Measurements from ENCODE around the gene PPM1N. TPM values are rescaled to one million over a fixed set of nuclear protein-coding genes. Genes with fewer than 3 reads are reported as not detected.
A peak's percentile ranks its signal among the peaks of the same experiment; 100 is the strongest.

Gene PPM1N
- total RNA-seq, 1 donor from 2014 or later, result not detected

DNA sequence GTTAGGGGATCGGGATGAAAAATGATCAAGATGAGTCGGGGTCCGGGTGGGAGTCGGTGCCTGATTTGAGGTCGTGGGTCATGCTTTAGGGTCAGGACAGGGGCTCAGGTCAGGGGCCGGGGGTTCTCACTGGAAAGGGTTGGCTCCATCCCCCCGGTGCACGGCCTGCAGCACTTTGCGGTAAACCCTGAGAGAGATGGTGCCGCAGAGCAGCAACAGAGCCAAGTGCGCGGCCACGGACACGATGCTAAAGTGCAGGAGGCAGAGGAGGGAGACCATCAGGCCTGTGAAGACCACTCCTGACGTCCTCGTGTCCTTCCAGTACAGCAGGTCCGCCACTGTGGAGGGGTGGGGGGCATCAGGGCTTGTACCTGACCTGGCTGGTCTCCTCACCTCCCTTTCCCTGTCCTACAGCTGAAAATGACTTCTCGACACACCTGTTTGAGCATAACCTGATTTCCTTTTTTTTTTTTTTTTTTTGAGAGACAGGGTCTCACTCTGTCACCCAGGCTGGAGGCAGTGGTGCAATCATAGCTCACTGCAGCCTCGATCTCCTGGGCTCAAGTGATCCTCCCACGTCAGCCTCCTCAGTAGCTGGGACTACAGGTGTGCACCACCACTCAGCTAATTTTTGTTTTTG is 8.9 kb upstream of the PPM1N start:
- DNase-seq (ENCODE audit: low read depth in 2 of 2), result no peak

DNA sequence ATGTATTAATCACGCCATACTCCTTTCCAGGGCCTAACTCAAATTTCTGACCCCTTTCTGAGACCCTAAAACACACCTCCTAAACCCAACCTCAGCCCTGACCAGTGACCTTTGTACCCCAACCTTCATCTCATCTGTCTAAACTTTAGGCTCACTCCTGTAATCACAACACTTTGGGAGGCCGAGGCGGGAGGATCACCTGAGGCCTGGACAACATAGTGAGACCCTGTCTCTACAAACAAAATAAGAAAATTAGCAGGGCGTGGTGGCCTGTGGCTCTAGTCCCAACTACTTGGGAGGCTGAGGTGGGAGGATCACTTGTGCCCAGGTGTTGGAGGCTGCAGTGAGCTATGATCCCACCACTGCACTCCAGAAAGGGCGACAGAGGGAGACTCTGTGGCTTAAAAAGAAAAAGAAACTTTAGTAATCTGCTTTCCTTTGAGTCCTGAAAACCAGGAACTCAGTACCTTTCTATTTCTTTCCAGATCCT is 6.1 kb upstream of the PPM1N start:
- no peak for DNase-seq (ENCODE audit: low read depth in 2 of 2)

DNA sequence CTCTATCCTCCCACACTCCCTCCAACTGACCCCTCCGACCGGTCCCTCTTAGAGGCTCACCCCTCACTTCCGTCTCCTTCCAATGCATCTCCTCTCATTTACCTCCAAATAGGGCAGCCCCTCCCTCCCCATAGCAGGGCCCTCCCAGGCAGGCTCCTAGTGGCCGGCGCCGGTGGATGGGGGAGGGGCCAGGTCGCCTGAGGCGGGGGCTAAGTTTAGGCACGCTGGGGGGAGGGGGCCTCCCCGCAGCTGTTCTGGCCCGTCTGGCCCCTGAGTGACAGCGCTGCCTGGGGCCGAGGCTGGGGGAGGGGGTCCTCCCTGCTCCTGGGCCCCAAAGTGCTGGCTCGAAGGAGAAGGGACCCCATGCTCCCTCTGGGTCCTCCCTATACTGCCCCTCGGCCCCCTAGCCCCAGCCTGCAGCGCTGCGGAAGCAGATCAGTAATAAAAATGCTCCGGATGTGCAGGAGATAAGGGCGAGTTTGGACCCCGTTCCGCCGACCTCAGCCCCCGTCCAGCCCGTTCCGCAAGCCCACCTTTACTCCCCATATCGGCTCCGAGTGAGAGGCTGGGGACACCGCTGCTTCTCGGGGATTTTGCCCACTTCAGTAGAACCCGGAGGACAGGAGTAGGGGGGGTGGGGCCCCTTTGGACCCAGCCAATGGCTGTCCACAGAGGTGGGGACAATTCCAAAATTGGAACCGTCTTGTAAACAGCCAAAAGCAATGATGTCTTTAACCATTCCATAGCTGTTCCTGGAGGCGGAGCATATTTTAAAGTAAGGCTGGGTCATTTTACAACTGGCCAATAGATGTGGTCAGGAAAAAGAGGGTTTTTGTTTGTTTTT is 5.4 kb upstream of the PPM1N start:
- peak; percentile 40 to 70 for DNase-seq (ENCODE audit: low read depth in 2 of 2)

DNA sequence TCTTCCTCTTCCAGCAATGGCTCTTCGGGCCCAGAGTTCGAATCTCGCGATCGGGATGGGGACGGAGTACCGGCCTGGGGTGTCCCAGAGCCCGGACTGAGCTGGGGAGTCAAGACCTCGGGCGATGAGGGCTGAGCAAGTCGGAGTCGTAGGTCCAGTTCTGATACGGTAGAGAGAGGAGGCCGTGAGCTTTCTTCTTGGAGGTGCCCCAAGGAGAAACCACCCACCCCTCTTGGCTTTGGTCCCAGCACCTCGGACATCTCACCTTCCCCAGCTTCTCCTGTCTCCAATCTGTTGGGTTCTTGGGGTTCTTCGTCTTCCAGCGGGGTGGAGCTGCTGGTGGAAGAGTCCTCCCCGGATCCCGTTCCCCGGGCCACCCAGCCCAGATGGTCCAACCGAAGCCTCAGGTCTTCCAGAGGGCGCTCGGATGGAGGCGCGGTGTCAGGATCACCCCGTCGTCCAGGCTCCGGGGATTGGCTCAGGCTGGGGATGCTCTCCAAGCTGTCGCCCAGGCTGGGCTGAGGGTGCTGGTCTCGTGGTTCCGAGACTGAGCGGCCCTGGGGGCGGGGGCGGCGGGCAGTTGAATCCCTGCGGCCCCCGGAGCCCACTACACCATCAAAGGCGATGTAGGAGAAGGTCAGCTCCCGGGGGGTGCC is 3.9 kb upstream of the PPM1N start:
- DNase-seq (ENCODE audit: low read depth in 2 of 2), result no peak

DNA sequence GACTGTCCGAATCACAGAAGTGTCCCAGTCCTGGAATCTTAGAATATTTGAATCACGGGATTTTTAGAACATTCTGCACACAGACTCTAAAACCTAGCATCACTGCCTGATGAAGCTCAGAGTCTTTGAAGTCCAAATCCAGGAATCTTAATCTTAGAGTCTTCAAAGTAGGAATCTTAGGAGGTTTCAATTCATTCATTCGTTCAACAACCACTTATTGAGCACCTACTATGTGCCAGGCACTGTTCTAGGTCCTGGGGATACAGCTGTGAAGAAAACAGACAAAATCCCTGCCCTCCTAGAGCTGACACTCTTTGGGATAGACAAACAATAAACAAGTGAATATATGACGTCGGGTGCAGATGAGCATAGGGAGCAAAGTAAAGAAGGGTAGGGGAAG is 3.1 kb upstream of the PPM1N start:
- DNase-seq (ENCODE audit: low read depth in 2 of 2), result no peak

DNA sequence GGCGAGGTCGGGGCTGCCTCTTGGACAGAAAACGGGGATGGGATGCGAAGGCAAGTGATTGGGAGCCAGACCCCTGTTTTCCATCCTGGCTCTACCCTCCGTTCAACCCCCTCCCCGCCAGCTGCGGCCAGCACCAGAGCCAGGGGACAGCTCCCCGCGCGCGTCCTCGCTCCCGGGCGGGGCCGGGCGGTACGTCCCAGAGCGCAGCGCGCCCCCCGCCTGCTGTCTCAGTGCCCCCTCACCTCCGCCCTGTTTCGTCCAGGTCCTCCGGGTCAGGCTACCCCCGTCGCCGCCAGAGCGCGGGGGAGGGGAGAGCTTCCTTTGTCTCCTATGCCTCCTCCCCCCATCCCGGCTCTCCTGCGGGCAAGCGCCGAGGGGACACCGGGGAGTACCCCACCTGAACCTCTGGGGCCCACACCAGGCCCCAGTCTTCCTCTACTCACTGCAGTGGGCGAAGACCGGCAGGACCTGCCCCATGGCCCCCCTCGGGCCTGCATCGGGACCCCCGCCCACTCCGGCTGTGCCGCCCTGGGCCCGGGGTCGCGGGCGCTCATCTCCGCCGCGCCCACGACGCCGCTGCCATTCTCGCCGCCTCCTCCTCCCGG is 1.8 kb upstream of the PPM1N start:
- DNase-seq (ENCODE audit: low read depth in 2 of 2), result peak; percentile 39 to 51

DNA sequence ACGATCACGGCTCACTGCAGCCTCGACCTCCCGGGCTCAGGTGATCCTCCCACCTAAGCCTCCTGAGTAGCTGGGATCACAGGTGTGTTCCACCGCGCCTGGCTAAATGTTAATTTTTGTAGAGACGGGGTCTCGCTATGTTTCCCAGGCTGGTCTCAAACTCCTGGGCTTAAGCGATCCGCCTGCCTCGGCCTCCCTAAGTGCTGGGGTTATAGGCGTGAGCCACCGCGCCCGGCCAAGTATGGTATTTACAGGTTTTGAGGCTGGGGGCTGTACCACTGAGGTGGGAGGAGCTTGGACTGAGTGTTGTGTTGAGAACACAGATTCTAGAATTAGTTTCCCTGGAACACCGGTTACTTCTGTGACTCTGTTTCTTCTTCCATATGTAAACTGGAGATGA is 452 bp upstream of the PPM1N start:
- DNase-seq (ENCODE audit: low read depth in 2 of 2), result no peak

DNA sequence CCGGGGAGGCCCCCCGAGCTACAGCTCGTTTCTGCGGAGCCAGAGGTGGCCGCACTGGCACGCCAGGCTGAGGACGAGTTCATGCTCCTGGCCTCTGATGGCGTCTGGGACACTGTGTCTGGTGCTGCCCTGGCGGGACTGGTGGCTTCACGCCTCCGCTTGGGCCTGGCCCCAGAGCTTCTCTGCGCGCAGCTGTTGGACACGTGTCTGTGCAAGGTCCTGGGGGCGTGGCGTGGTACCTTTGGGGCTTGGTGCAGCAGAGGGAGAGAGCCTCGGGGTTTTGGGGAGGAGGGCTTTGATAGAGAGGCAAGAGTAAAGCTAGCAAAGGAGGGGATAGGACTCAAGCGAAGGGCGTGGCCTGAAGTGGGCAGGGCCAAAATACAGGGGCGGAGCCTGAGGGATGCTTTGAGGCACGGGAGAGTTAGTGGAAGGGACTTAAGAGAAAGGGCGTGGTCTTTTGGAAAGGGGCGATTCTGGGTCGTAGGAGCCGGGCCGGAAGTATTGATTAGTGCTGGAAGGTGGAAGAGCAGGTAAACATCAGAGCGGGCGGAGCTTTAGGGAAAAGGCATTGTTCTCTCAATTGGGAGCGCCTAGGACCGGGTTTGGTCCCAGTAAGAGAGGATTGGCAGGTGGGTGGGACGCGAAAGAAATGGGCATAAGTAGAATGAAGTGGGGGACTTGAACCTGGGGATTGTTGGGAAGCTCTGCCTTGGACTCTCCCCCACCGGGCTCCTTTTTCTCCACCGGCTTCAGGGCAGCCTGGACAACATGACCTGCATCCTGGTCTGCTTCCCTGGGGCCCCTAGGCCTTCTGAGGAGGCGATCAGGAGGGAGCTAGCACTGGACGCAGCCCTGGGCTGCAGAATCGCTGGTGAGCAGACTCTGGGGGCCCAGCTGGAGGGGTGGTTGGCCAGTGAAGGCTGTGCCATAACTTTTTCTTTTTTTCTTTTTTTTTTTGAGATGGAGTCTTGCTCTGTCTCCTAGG is 1.2 kb downstream of the PPM1N start:
- DNase-seq (ENCODE audit: low read depth in 2 of 2), result peak in 1 of 2 donors; percentile 36

DNA sequence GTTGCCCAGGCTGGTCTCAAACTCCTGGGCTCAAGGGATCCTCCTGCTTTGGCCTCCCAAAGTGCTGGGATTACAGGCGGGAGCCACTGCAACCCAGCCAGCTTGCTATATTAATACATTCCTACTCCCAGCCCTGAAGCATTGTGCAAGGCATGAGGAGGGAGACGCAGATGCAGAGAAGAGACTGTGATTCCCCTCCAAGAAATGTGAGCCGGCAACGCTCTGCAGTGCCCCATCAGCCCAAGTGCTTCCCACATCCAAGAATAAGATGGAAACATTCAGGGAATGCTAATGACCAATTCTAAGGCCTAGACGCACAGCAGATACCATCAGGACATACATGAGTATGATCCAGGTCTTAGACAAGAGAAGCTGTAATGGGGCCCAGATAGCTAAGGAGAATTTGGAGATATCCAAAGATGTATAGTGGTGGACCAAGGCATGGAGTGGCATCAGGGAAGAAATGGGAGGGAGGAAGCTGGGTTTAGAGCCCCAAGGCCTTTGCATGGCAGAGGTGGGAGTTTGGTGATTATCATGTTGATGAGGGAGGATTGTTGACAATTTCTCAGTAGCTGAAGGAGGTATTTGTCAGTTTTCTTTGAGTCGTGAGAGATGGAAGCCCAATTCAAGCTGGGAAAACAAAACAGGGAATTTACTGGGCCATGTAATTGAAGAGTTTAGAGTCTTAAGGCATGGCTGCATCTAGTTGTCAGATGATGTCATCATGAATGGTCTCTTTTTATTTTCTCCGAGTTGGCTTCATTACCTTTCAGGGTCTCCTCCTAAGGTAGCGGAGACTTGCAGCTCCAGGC is 2.9 kb downstream of the PPM1N start:
- DNase-seq (ENCODE audit: low read depth in 2 of 2), result no peak

DNA sequence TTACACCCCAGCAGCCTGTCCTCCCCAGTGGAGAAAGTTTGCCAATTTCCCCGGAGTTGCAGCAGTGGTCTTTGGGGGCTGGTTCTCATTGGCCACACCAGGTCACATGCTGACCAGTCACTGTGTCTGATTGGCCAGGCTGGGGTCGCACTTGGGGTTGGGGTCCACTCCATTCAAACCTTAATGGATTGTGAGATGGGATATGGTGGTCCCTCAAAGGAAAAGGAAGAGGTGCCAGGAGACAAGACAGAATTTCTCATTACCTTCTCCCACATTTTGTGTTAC is 3.4 kb downstream of the PPM1N start:
- DNase-seq (ENCODE audit: low read depth in 2 of 2), result no peak

DNA sequence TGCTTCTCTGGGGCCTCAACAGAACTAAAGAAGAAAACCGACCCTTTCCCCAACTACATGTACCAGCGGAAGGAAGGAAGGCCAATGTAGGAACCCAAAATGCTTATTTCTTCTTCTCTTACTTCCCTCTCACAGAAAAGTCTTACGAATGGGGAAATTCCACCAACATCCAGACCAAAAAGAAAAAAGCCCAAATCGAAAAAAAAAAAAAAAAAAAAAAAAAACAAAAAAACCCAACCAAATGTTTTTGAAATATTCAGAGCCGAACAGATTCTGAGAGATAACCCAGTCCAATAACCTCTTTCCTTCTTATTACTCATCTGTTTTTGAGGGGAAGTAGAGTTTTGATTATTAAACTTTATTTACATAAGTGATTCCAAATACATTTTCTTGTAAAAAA is 3.9 kb downstream of the PPM1N start:
- no peak for DNase-seq (ENCODE audit: low read depth in 2 of 2)

DNA sequence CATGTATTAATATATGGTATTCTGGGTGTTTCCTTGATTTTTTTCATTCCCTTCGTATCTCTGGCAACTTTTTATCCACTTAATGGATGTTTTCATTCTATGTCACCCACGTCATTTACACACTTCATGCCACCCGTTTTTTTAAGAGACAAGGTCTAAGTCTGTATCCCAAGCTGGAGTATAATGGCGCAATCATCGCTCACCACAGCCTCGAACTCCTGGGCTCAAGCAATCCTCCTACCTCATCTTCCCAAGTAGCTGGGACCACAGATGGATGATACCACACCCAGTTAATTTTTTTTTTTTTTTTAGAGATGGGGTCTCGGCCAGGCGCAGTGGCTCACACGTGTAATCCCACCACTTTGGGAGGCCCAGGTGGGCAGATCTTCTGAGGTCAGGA is 5.7 kb downstream of the PPM1N start:
- no peak for DNase-seq (ENCODE audit: low read depth in 2 of 2)

DNA sequence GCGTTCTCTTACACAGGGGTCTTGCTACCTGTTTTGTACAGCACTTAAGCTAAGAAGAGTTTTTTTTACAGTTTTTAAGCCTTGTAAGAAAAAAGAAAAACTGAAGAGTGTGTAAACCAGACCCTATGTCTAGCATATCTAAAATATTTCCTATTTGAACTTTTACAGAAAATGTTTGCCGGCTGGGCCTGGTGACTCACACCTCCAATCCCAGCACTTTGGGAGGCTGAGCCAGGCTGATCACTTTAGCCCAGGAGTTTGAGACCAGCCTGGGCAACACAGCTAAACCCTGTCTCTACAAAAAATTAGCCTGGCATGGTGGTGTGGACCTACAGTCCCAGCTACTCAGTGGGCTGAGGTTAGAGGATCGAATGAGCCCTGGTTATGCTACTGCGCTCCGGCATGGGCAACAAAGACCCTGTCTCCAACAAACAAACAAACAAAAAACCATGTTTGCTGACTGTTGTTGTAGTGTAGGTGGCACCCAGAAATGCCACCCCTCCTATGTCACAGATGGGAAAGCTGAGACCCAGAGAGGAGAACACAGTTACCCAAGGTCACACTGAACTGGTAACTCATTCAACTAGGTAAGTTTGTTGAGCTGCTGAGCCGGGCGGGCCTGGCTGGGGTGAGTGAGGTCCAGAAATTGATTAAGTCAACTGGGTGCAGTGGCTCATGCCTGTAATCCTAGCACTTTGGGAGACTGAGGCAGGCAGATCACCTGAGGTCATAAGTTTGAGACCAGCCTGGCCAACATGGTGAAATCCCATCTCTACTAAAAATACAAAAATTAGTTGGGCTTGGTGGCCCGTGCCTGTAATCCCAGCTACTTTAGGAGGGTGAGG is 7.1 kb downstream of the PPM1N start:
- no peak for DNase-seq (ENCODE audit: low read depth in 2 of 2)

DNA sequence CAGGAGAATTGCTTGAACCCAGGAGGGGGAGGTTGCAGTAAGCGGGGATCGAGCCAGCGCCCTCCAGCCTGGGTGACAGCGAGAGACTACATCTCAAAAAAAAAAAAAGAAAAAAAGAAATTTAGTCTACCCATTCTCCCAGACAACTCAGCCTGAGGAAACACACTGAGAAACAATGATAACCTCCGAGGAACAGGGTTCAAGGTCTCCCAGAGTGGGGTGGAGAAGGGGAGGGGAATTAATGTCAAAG is 7.7 kb downstream of the PPM1N start:
- DNase-seq (ENCODE audit: low read depth in 2 of 2), result no peak

DNA sequence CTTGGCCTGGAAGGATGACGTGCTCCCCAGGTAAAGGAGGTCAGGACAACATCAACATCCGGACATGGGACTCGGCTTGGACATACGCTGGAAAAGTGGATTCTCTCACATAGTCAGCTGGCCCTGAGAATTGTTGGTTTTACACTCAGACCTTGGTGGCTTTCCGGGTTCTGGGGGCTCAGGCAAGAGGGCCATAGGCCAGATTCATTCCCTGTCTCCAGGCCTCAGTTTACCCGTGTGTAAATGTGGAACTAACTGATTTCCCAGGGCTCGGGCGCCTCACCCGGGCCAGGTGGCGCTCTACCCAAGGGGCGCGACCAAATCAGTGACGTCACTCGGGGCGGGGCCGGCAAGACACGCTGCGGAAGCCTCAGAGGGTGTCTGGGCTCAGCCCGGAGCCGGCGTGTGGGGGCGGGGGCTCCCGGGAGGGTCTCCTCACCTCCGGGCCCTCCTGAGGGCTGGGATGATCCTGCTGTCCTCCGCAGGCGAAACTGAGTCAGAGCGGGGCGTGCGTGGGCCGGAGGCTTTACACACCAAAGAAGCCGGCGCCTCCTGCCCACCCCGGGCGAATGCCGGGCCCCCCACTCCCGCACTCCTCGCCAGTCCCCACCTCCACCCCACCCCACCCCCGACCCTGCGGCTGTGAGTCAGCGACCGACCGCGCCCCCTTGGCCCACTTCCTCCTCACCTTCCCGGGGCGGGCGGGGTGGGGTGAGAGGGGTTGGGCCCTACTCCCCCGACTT is 8.2 kb downstream of the PPM1N start:
- peak; percentile 89 to 91 for DNase-seq (ENCODE audit: low read depth in 2 of 2)

DNA sequence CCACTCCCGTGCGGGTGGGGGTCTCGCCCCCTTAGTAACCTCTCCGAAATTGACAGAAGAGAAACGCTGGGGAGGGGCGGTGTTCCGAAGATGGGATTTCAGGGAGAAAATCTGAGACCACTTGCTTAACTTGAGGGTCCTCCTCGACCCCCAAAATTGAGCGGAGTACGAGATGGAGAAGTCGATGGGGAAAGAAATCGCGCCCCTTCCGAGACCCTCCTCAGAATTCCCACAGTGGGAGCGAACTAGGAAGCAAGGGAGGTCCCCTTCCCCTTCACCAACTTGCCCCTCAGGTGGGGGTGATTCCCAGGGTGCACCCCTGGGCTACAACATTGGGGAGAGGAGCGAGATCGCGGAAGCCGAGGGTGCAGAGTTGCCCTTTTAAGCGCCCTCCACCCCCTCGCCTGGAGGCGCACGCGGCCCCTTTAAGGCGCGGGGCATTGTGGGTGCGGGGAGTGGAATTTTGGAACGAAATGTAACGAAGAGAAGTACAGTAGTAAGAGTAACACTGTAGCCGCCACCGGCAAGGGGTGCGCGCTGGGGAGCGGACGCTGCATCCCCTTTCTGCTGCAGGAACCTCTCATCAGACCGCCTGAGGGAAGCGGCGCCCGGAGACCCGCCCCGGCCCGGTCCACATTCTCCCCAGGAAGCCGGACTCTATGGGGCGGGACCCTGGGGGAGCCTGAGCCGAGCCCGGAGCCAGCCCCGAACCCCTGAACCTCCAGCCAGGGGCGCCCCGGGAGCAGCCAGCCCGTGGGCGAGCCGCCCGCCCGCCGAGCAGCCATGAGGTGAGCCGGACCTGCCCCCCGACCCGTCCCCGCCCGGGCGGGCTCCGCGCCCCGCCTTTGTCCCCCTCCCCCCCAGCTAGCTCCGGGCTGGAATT is 9.0 kb downstream of the PPM1N start, which contains the start of gene VASP:
TSS of gene VASP (plus strand) at position 491 of the 883 bp plus-strand sequence. CDS start at position 784, 293 bp downstream.
- DNase-seq (ENCODE audit: low read depth in 2 of 2), result peak; percentile 79 to 83

DNA sequence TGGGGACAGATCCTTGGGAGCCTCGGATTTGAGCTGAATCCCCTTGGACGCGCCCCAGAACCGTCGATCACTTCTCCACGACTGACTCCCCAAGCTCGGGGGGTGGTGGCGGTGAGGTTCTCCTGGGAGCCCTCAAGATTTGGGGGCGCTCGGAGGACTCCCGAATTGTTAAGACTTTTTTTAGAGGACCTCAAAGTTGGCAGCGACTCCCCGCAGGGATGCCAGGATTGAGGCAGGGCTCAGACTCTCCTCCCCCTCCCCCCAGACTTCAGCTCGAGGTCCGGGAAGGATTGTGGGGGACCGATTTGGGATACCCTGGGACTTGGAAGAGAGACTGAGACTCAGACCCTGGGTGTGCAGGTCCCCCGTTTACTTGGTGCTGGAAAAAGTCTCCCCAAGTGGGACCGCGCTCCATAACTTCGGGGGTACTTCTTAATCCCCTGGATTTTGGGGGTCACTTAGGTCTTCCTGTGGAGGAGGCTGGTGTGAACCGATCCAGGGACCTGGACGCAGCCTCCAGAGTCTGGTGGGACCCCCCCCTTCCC is 9.7 kb downstream of the PPM1N start:
- peak in 1 of 2 donors; percentile 35 for DNase-seq (ENCODE audit: low read depth in 2 of 2)

Measured in lung microvascular endothelial cell (primary cell).